Heart left ventricle (tissue), 16 donors: Measurements from ENCODE around the gene VEGFC. TPM values are rescaled to one million over a fixed set of nuclear protein-coding genes. Genes with fewer than 3 reads are reported as not detected.
A peak's percentile ranks its signal among the peaks of the same experiment; 100 is the strongest.

Source experiments
- ATAC-seq, 4 donors: fragments of 200-7000 bp; cut with Tn5 transposase; one replicate each; pipeline ENCODE4 v1.9.1; 2020 to 2022; ENCODE audit warnings: moderate library complexity in 4 of 4, mild to moderate bottlenecking in 3 of 4, moderate number of reproducible peaks in 1 of 4
- DNase-seq, 5 donors: peaks; one replicate each; pipeline ENCODE4 v3.0.0-alpha.2; 2020
- H3K27ac ChIP-seq, 12 donors: fragments of 200-600 bp; sonication (generic) in 4 of 12; one replicate each; pipeline versions ENCODE4 v1.5.0 to v1.8.0; 2016 to 2022; ENCODE audit warnings: mild to moderate bottlenecking in 2 of 12
- H3K27me3 ChIP-seq, 9 donors: fragments of 200-600 bp; sonication (generic) in 2 of 9; one replicate each; pipeline versions ENCODE4 v1.5.1 to v1.8.0; 2016 to 2022; ENCODE audit warnings: mild to moderate bottlenecking in 3 of 9
- H3K36me3 ChIP-seq, 9 donors: fragments of 200-600 bp; sonication (generic) in 2 of 9; one replicate each; pipeline versions ENCODE4 v1.5.0 to v1.8.0; 2018 to 2022; ENCODE audit warnings: mild to moderate bottlenecking in 2 of 9
- H3K4me1 ChIP-seq, 12 donors: fragments of 200-600 bp; sonication (generic) in 4 of 12; one replicate each; pipeline versions ENCODE4 v1.5.0 to v1.8.0; 2016 to 2022; ENCODE audit warnings: mild to moderate bottlenecking in 3 of 12
- H3K4me3 ChIP-seq, 12 donors: fragments of 200-600 bp; sonication (generic) in 4 of 12; one replicate each; pipeline versions ENCODE4 v1.5.0 to v1.8.0; 2017 to 2022; ENCODE audit warnings: mild to moderate bottlenecking in 9 of 12, moderate library complexity in 4 of 12
- H3K9me3 ChIP-seq, 12 donors: fragments of 200-600 bp; sonication (generic) in 4 of 12; one replicate each; pipeline versions ENCODE4 v1.5.0 to v1.8.0; 2016 to 2022; ENCODE audit warnings: mild to moderate bottlenecking in 1 of 12
- CTCF ChIP-seq, 12 donors: fragments of 200-600 bp; sonication (generic) in 4 of 12; IDR thresholded peaks; one replicate each; pipeline versions ENCODE4 v1.5.0 to v1.8.0; 2018 to 2022; ENCODE audit warnings: antibody characterized with exemption in 12 of 12, mild to moderate bottlenecking in 5 of 12
- POLR2A ChIP-seq, 2 donors: fragments of 450-650 bp; IDR thresholded peaks; one replicate each; pipeline ENCODE4 v1.6.1; 2017; ENCODE audit warnings: antibody characterized with exemption in 2 of 2, mild to moderate bottlenecking in 2 of 2, moderate library complexity in 2 of 2
- WGBS, 4 donors: extraction: QIAGEN DNeasy Blood & Tissue Kit in 2 of 4; methylation state at CpG; one replicate each; pipeline versions ENCODE4 v1.1.5 to v1.1.7; 2013 to 2018; 5-methylcytosine and 5-hydroxymethylcytosine counted together
- intact Hi-C, 10 donors: fragments of 100-400 bp; cut with DNase I; formaldehyde crosslinking; loops; one replicate each; pipeline versions ENCODE4 v1.11.1 to v1.14.2; 2022
- polyA plus RNA-seq, 2 donors: library from polyadenylated mRNA; stranded (reverse); fragments of 200-250 nt; gene quantifications; one replicate each; pipeline ENCODE4 v1.2.3, GENCODE V29; 2013
- total RNA-seq, 9 donors: library from RNA; depleted of rRNA in 2 of 9; stranded (reverse); fragments of >200 nt in 2 of 9; fragmentation: NEBNext Ultra II Directional in 3 of 9; extraction: Animal tissue kit (Norgen Biotek cat#: 25700) in 3 of 9; gene quantifications; one replicate each; pipeline versions ENCODE4 v1.1.0 to v1.2.4, GENCODE V29; 2016 to 2023
- donor health status: ischemic (EF 13 %, LVEDD 7.1; RV severe dilation, severe dysfunction).
- donor health status: healthy with polysubstance abuse.
- donor health status: DM: no; HTN: yes; CAD: no.
- donor health status: DM: no; HTN: no; CAD: no.
- donor health status: ischemic (EF 25% LVEDD 6.9; RV normal size, moderate dysfunction).
- donor health status: ischemic (EF 25% LVEDD 5.7; RV mildly dilated, moderate dysfunction).
- donor health status: healthy.
- donor health status: DM: yes; HTN: yes; CAD: no.
- donor health status: ischemic (EF 35%, LVEDD 5.7; RV mildly dilated, moderate dysfunction).
- donor health status: nonischemic (EF 11% LVEDD 7.7; RV severe dilation, severe dysfunction).
- donor health status: DM: yes; HTN: yes; CAD: no.
- donor health status: PGD.
- donor health status: ischemic (EF 29% LVEDD 5.4; RV normal size, mild dysfunction).
- donor health status: nonischemic (EF 23%, LVEDD 6.1; RV moderate dilation, normal function).

VEGFC gene
- total and polyA plus RNA-seq, 11 donors = 4.0 to 16.0 (median 7.4) TPM

GRCh38 chr4:176676901-176677300 is 115.8 kb downstream of the VEGFC start:
- Histone ChIP-seq H3K9me3 (no peaks in the 10 kb centered on the region), H3K4me1 (peaks cover 0 to 34% (median 11%) of the 10 kb centered on the region in 12 donors), H3K27ac (no peak overlapping the region), H3K27me3 (no peaks in the 10 kb centered on the region), H3K36me3 (no peaks in the 10 kb centered on the region), H3K4me3 (no peak overlapping the region)
- DNase-seq (peak in 3 of 5 donors; percentile 18 to 48 (median 30)), ATAC-seq (peak in 2 of 4 donors; percentile 72 to 73)
- TF ChIP-seq POLR2A (IDR thresholded peaks at IDR 0.05) (no peak), CTCF (IDR thresholded peaks at IDR 0.05) (no peak)
- intact Hi-C loops = no loop called here
- WGBS, 4 donors = 50 to 73% (median 63%) methylated on average over 4 of the region's 4 CpGs

GRCh38 chr4:176675810-176676209 is 116.9 kb downstream of the VEGFC start:
- WGBS, 4 donors = 78 to 85% (median 82%) methylated on average over 3 of the region's 3 CpGs
- Histone ChIP-seq H3K36me3 (no peaks in the 10 kb centered on the region), H3K27me3 (no peaks in the 10 kb centered on the region), H3K4me1 (peaks cover 0 to 23% (median 3%) of the 10 kb centered on the region in 12 donors), H3K27ac (no peak overlapping the region), H3K9me3 (no peaks in the 10 kb centered on the region), H3K4me3 (no peak overlapping the region)
- TF ChIP-seq POLR2A (IDR thresholded peaks at IDR 0.05) = no peak
- TF ChIP-seq CTCF (IDR thresholded peaks at IDR 0.05) = no peak
- no peak for DNase-seq
- ATAC-seq = no peak
- intact Hi-C loops = no loop called here

- H3K9me3 ChIP-seq = no peaks in the 10 kb centered on the region
- H3K4me1 ChIP-seq = peaks cover 0 to 10% (median 1%) of the 10 kb centered on the region in 12 donors
- intact Hi-C loops = no loop called here
- H3K36me3 ChIP-seq = no peaks in the 10 kb centered on the region
- ATAC-seq (peak; percentile 67 to 92 (median 84)), DNase-seq (peak in 3 of 5 donors; percentile 14 to 49 (median 42))
- 28 to 42% (median 32%) methylated on average over 9 of the region's 9 CpGs for WGBS, 4 donors
- peak overlapping the region in 3 of 12 donors; percentile 3 to 16 (median 14) for H3K4me3 ChIP-seq
- TF ChIP-seq CTCF (IDR thresholded peaks at IDR 0.05) = no peak
- peak overlapping the region in 4 of 12 donors; percentile 33 to 47 (median 41) for H3K27ac ChIP-seq
- no peaks in the 10 kb centered on the region for H3K27me3 ChIP-seq
Measured at GRCh38 chr4:176671532-176671931, 121.2 kb downstream of the VEGFC start.

GRCh38 chr4:176668324-176668723 is 124.4 kb downstream of the VEGFC start:
- peaks cover 0 to 10% (median 0%) of the 10 kb centered on the region in 12 donors for H3K4me1 ChIP-seq
- no peak for DNase-seq
- no peak overlapping the region for H3K27ac ChIP-seq
- H3K9me3 ChIP-seq = no peaks in the 10 kb centered on the region
- ATAC-seq = no peak
- H3K27me3 ChIP-seq = no peaks in the 10 kb centered on the region
- no peaks in the 10 kb centered on the region for H3K36me3 ChIP-seq
- no peak for TF ChIP-seq POLR2A (IDR thresholded peaks at IDR 0.05)
- no peak for TF ChIP-seq CTCF (IDR thresholded peaks at IDR 0.05)
- intact Hi-C loops = no loop called here
- 10 to 20% (median 17%) methylated on average over 2 of the region's 2 CpGs for WGBS, 4 donors
- H3K4me3 ChIP-seq = no peak overlapping the region
